HEK293 (cell line): Measurements from ENCODE around the gene KIFBP.

Experiments used
- CTCF ChIA-PET: fragments of 350-600 bp; formaldehyde crosslinking; extraction: SDS; loops from one replicate; lab custom pipeline; 2021; ENCODE audit warnings: antibody characterized with exemption; lab: Yijun Ruan, JAX
- POLR2A ChIA-PET: fragments of 300-600 bp; formaldehyde crosslinking; extraction: SDS; loops from one replicate; lab custom pipeline; 2020; ENCODE audit warnings: antibody characterized with exemption, inconsistent platforms; lab: Yijun Ruan, JAX
- H3K27ac ChIP-seq: fragments of 200-500 bp; sonication (Bioruptor generic); 2 replicates; pipeline ENCODE4 v1.5.1; 2014; ENCODE audit warnings: low read depth, low read length, control low read depth, inconsistent platforms; ENCODE audit errors: extremely low read depth
- H3K36me3 ChIP-seq, 2 experiments: fragments of 200-500 bp in 1 of 2; sonication (Bioruptor generic) in 1 of 2; 1 replicate in 1 of 2; 2 replicates in 1 of 2; pipeline ENCODE4 v1.5.1; 2014 to 2017; ENCODE audit warnings: inconsistent platforms in 2 of 2, low read length in 2 of 2; ENCODE audit not compliant: control insufficient read depth in 2 of 2, insufficient read depth in 1 of 2
- H3K4me1 ChIP-seq: fragments of 200-500 bp; sonication (Bioruptor generic); 2 replicates; pipeline ENCODE4 v1.5.1; 2014; ENCODE audit warnings: mild to moderate bottlenecking, low read length, inconsistent platforms; ENCODE audit not compliant: control insufficient read depth, insufficient read depth
- H3K4me3 ChIP-seq: 2 replicates; pipeline ENCODE4 v1.5.1; 2011; ENCODE audit warnings: low read depth, mild to moderate bottlenecking, control low read depth, low read length, moderate library complexity
- H3K9me3 ChIP-seq: fragments of 200-500 bp; sonication (Bioruptor generic); 2 replicates; pipeline ENCODE4 v1.5.1; 2014; ENCODE audit warnings: low read depth, low read length, inconsistent platforms; ENCODE audit not compliant: control insufficient read depth, insufficient read depth
- GLI2 ChIP-seq: fragments of 450-650 bp; formaldehyde crosslinking; IDR thresholded peaks from 2 replicates; pipeline ENCODE4; 2017; ENCODE audit warnings: missing biosample characterization, missing genetic modification characterization, low read depth, borderline replicate concordance
- GLI4 ChIP-seq: fragments of 450-650 bp; formaldehyde crosslinking; IDR thresholded peaks from 2 replicates; pipeline ENCODE4 v1.5.1; 2016; ENCODE audit warnings: missing biosample characterization, missing genetic modification characterization
- KLF16 ChIP-seq: fragments of 450-650 bp; formaldehyde crosslinking; IDR thresholded peaks from 2 replicates; pipeline ENCODE4 v1.5.1; 2017; ENCODE audit warnings: missing biosample characterization, missing genetic modification characterization
- ZBTB17 ChIP-seq: fragments of 450-650 bp; formaldehyde crosslinking; IDR thresholded peaks from 2 replicates; pipeline ENCODE4 v1.5.1; 2016; ENCODE audit warnings: missing biosample characterization, missing genetic modification characterization
- ZBTB7A ChIP-seq: fragments of 450-650 bp; formaldehyde crosslinking; IDR thresholded peaks from 2 replicates; pipeline ENCODE4 v1.5.1; 2016; ENCODE audit warnings: low read depth, missing biosample characterization, missing genetic modification characterization
- ZEB2 ChIP-seq: fragments of 450-650 bp; formaldehyde crosslinking; IDR thresholded peaks from 2 replicates; pipeline ENCODE4 v1.5.1; 2016; ENCODE audit warnings: missing biosample characterization, missing genetic modification characterization
- ZNF157 ChIP-seq: fragments of 450-650 bp; formaldehyde crosslinking; IDR thresholded peaks from 2 replicates; pipeline ENCODE4 v1.5.1; 2016; ENCODE audit warnings: missing biosample characterization, missing genetic modification characterization
- ZNF2 ChIP-seq: fragments of 450-650 bp; formaldehyde crosslinking; IDR thresholded peaks from 2 replicates; pipeline ENCODE4 v1.5.1; 2016; ENCODE audit warnings: missing biosample characterization, missing genetic modification characterization
- ZNF221 ChIP-seq: fragments of 450-650 bp; formaldehyde crosslinking; IDR thresholded peaks from 2 replicates; pipeline ENCODE4 v1.5.1; 2017; ENCODE audit warnings: missing biosample characterization, missing genetic modification characterization, borderline replicate concordance
- ZNF350 ChIP-seq: fragments of 450-650 bp; formaldehyde crosslinking; IDR thresholded peaks from 2 replicates; pipeline ENCODE4 v1.5.0; 2017; ENCODE audit warnings: missing biosample characterization, mild to moderate bottlenecking, missing genetic modification characterization
- ZNF544 ChIP-seq: fragments of 450-650 bp; formaldehyde crosslinking; IDR thresholded peaks from 2 replicates; pipeline ENCODE4 v1.5.0; 2017; ENCODE audit warnings: missing biosample characterization, missing genetic modification characterization
- ZNF558 ChIP-seq: fragments of 450-650 bp; formaldehyde crosslinking; IDR thresholded peaks from 2 replicates; pipeline ENCODE4 v1.5.1; 2016; ENCODE audit warnings: missing biosample characterization, missing genetic modification characterization
- ZNF610 ChIP-seq: fragments of 450-650 bp; formaldehyde crosslinking; IDR thresholded peaks from 2 replicates; pipeline ENCODE4 v1.5.1; 2016; ENCODE audit warnings: missing biosample characterization, missing genetic modification characterization, borderline replicate concordance
- ZNF626 ChIP-seq: fragments of 450-650 bp; sonication (Bioruptor Pico); formaldehyde crosslinking; IDR thresholded peaks from 2 replicates; pipeline ENCODE4 v1.5.1; 2018; ENCODE audit warnings: missing biosample characterization, missing genetic modification characterization, inconsistent platforms
- ZNF654 ChIP-seq: fragments of 450-650 bp; formaldehyde crosslinking; IDR thresholded peaks from 2 replicates; pipeline ENCODE4 v1.5.1; 2016; ENCODE audit warnings: low read depth, missing biosample characterization, missing genetic modification characterization
- TF ChIP-seq, protein P1 (sequence below): fragments of 450-650 bp; formaldehyde crosslinking; IDR thresholded peaks from 2 replicates; pipeline ENCODE4 v1.5.1; 2016; ENCODE audit warnings: missing biosample characterization, missing genetic modification characterization
- TF ChIP-seq, protein P2 (sequence below): fragments of 450-650 bp; IDR thresholded peaks from 2 replicates; pipeline ENCODE4 v1.5.1; 2018; ENCODE audit warnings: missing biosample characterization, missing genetic modification characterization
- TF ChIP-seq, protein P3 (sequence below): fragments of 450-650 bp; formaldehyde crosslinking; IDR thresholded peaks from 2 replicates; pipeline ENCODE4 v1.5.1; 2017; ENCODE audit warnings: missing biosample characterization, missing genetic modification characterization
- TF ChIP-seq, protein P4 (sequence below): fragments of 450-650 bp; formaldehyde crosslinking; IDR thresholded peaks from 2 replicates; pipeline ENCODE4 v1.5.1; 2017; ENCODE audit warnings: missing biosample characterization, mild to moderate bottlenecking, missing genetic modification characterization, moderate library complexity
- TF ChIP-seq, protein P5 (sequence below): fragments of 450-650 bp; formaldehyde crosslinking; IDR thresholded peaks from 2 replicates; pipeline ENCODE4 v1.5.1; 2017; ENCODE audit warnings: missing biosample characterization, missing genetic modification characterization

Gene KIFBP

DNA sequence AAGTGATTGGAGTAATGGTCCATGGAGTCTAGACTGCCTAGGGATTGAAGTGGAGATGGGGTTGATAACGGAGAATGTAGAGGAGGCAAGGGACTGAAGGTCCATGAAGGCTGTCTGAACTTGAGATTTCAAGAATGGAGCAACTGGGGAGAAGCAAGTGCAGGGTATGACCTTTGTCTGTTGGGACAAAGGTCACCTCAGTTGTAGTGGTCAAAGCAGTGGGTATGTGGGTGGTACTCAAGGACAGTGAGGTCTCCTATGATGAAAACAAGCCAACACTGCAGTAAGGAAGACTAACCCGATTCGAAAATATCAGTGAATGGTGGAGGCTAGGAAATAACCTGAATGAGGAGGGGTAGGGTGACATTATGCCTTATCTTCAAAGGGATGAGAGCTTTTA, 38.0 kb upstream of the KIFBP start:
- POLR2A ChIA-PET, result no interaction called here
- Histone ChIP-seq H3K27ac (no peak overlapping the region), H3K36me3 (peaks cover 44 to 64% of the 10 kb centered on the region in 2 experiments), H3K4me3 (no peak overlapping the region), H3K4me1 (no peaks in the 10 kb centered on the region), H3K9me3 (no peaks in the 10 kb centered on the region)
- TF ChIP-seq, protein P1, sequence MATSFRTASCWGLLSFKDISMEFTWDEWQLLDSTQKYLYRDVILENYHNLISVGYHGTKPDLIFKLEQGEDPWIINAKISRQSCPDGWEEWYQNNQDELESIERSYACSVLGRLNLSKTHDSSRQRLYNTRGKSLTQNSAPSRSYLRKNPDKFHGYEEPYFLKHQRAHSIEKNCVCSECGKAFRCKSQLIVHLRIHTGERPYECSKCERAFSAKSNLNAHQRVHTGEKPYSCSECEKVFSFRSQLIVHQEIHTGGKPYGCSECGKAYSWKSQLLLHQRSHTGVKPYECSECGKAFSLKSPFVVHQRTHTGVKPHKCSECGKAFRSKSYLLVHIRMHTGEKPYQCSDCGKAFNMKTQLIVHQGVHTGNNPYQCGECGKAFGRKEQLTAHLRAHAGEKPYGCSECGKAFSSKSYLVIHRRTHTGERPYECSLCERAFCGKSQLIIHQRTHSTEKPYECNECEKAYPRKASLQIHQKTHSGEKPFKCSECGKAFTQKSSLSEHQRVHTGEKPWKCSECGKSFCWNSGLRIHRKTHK (tag by site-specific recombination), result no peak
- TF ChIP-seq, protein P2, sequence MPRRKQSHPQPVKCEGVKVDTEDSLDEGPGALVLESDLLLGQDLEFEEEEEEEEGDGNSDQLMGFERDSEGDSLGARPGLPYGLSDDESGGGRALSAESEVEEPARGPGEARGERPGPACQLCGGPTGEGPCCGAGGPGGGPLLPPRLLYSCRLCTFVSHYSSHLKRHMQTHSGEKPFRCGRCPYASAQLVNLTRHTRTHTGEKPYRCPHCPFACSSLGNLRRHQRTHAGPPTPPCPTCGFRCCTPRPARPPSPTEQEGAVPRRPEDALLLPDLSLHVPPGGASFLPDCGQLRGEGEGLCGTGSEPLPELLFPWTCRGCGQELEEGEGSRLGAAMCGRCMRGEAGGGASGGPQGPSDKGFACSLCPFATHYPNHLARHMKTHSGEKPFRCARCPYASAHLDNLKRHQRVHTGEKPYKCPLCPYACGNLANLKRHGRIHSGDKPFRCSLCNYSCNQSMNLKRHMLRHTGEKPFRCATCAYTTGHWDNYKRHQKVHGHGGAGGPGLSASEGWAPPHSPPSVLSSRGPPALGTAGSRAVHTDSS (tag by site-specific recombination), result no peak
- TF ChIP-seq, protein P3, sequence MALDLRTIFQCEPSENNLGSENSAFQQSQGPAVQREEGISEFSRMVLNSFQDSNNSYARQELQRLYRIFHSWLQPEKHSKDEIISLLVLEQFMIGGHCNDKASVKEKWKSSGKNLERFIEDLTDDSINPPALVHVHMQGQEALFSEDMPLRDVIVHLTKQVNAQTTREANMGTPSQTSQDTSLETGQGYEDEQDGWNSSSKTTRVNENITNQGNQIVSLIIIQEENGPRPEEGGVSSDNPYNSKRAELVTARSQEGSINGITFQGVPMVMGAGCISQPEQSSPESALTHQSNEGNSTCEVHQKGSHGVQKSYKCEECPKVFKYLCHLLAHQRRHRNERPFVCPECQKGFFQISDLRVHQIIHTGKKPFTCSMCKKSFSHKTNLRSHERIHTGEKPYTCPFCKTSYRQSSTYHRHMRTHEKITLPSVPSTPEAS (tag by site-specific recombination), result no peak
- no peak for TF ChIP-seq ZNF157
- no peak for TF ChIP-seq GLI4
- no peak for TF ChIP-seq ZNF221 (tag by site-specific recombination)
- TF ChIP-seq GLI2 (tag by site-specific recombination), result no peak
- TF ChIP-seq ZNF626, result no peak
- no peak for TF ChIP-seq ZNF544
- no peak for TF ChIP-seq ZNF558 (tag by site-specific recombination)
- TF ChIP-seq, protein P4, sequence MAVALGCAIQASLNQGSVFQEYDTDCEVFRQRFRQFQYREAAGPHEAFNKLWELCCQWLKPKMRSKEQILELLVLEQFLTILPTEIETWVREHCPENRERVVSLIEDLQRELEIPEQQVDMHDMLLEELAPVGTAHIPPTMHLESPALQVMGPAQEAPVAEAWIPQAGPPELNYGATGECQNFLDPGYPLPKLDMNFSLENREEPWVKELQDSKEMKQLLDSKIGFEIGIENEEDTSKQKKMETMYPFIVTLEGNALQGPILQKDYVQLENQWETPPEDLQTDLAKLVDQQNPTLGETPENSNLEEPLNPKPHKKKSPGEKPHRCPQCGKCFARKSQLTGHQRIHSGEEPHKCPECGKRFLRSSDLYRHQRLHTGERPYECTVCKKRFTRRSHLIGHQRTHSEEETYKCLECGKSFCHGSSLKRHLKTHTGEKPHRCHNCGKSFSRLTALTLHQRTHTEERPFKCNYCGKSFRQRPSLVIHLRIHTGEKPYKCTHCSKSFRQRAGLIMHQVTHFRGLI (tag by site-specific recombination), result no peak
- no peak for TF ChIP-seq ZNF350
- TF ChIP-seq KLF16 (tag by site-specific recombination), result no peak
- TF ChIP-seq ZEB2 (tag by site-specific recombination), result no peak
- TF ChIP-seq, protein P5, sequence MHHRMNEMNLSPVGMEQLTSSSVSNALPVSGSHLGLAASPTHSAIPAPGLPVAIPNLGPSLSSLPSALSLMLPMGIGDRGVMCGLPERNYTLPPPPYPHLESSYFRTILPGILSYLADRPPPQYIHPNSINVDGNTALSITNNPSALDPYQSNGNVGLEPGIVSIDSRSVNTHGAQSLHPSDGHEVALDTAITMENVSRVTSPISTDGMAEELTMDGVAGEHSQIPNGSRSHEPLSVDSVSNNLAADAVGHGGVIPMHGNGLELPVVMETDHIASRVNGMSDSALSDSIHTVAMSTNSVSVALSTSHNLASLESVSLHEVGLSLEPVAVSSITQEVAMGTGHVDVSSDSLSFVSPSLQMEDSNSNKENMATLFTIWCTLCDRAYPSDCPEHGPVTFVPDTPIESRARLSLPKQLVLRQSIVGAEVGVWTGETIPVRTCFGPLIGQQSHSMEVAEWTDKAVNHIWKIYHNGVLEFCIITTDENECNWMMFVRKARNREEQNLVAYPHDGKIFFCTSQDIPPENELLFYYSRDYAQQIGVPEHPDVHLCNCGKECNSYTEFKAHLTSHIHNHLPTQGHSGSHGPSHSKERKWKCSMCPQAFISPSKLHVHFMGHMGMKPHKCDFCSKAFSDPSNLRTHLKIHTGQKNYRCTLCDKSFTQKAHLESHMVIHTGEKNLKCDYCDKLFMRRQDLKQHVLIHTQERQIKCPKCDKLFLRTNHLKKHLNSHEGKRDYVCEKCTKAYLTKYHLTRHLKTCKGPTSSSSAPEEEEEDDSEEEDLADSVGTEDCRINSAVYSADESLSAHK (tag by site-specific recombination), result no peak
- TF ChIP-seq ZNF2 (tag by site-specific recombination), result no peak
- TF ChIP-seq ZBTB7A (tag by site-specific recombination), result no peak
- no peak for TF ChIP-seq ZBTB17 (tag by site-specific recombination)
- no peak for TF ChIP-seq ZNF610 (tag by site-specific recombination)
- no peak for TF ChIP-seq ZNF654
- CTCF ChIA-PET, result interaction anchor here (0.6 kb wide), 1 partner anchor 8 kb away, joined by 5 read pairs; no protein-coding TSS in a partner anchor
